HTERT RPE-1 (cell line): Measurements from ENCODE around the gene MAP3K4.

ENCODE experiments used
- in situ Hi-C: fragments of 300-500 bp; cut with MboI; formaldehyde crosslinking; loops from 4 replicates; pipeline ENCODE4 v1.14.3; 2020; ENCODE audit warnings: low sequenced_read_pairs

Gene MAP3K4

DNA sequence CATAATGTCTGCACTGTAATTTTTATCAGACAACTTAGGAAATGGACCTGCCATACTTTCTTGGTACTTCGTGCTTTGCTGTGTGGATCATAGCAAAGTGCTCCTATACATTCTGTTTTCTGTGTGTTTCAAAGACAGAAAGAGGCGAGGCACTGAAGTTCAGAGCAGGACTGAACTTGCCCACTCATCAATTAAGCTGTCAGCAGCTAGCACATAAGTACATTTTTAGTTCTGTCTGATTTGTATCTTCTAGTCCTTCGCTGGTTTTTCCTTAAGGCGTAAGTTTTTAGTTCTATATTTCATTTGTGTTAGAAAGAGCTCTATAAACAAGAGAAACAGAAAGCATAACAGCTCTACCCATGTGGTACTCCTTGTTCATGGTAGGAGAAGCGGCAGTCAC is 42.1 kb downstream of the MAP3K4 start:
- in situ Hi-C loops, result no loop called here

DNA sequence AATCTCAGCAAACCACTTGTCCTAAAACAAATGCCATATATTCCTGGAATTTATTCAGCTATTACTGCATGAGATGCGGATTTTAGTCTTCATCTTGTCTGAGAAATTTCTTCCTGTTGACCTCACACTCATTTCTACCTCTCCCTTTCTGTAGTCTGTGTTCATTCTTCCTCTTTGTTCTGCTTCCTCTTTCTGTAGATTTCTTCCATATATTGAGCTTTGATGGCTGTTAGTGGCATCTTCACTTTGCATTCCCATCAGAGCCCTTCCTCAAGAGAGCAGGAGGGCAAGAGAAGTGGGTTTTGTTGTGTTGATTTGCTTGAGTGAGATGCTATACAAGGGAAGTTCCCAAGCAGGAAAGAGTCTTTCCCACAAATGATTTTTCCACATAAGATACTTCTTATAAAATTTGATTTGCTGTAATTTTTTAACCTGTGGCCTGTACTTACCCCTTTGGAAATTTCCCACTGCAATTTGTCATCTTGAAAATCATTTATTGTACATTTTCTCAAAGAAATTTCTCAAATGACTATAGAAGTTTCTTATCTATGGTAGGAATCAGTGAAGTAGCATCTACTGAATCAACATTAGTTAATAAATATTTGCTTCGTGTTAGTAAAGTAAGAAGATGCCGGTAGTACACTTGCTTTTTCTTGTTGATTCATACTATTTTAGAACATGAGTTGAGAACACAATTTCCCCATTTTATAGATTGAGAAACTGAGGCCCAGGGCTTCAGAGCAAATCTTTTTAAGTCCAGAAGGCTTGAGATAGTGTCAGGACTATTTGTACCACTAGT is 43.8 kb downstream of the MAP3K4 start:
- in situ Hi-C loops, result no loop called here

DNA sequence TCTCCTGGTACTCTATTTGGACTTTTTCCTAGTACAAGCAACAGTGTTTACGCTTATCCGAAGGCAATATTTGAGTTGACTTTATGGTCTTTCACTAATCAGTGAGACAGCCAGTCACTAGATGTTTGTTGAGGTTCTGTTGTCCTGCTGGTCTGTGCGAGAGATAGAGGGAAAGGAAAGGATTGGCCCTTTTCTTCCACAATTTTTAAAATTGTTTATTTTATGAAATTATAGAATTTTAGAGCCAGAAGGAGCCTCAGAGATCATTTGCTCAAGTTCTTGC is 44.4 kb downstream of the MAP3K4 start:
- in situ Hi-C loops, result no loop called here

DNA sequence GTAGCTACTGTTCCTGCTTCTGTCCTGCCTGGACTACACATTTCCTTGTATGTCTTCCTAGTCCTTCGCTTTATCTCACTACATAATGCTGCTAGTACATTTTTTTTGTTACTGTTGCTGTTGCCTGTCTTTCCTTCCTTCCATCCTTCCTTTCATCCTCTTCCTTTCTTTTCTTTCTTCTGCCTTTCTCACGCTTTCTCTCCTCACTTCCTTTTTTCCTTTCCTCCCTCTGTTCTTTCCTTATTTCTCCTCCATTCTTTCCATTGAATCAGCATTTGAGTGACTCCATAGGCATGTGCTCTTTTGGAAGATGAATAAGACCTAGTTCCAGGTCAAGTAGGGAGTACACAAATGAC is 46.3 kb downstream of the MAP3K4 start:
- in situ Hi-C loops, result no loop called here

DNA sequence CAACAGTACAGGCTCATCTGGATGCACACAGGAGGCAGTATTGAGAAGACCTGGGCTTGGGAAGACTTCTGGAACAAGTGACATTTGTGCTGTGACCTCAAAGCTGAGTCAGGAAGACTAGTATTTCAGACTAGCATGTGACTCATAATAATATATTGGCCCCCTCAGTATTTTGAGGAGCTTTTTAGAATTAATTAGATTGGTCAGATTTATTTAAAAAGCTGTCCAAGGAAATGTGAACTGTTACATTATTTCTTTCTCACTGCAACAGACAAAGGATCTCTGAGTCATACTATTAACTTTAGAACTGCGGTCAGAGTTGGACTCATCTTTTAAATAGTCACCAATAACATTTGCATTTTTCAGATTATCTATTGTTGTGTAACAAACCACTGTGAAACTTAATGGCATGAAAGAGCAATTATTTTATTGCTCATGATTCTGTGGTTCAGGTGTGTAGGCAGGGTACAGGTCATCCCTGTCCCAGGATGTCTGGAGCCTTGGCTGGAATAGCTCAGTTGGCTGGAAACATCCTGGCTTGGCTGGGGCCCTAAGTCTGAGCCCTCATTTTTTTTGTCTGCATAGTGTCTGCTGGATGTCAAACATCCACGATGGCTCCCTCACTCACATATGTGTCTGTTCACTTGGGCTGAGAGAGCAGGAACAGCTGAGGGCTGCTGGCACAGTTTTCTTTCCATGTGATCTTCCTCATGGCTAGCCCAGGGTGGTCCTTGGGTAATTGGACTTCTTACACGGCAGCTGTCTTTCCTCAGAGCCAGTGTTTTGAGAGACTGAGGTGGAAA is 46.9 kb downstream of the MAP3K4 start:
- in situ Hi-C loops, result no loop called here

DNA sequence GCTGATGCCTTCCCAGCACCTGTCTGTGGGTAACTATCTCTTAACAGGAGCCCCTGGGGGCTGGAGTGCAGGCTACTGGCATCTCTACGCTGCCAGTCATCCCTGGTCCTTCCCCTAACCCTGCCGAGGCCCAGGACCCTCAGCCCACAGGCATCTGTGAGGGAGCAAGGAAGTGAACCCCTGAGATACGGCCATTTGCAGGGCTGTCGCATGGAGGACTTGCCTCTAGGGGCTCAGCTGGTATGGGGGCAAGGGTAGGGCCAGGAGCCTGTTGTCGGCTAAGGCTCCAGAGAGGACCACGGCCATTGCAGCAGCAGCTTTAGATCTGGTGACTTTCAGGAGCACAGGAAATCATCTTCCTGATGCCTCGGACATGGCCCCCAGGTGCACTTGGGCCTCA is 49.7 kb downstream of the MAP3K4 start:
- in situ Hi-C loops, result no loop called here

DNA sequence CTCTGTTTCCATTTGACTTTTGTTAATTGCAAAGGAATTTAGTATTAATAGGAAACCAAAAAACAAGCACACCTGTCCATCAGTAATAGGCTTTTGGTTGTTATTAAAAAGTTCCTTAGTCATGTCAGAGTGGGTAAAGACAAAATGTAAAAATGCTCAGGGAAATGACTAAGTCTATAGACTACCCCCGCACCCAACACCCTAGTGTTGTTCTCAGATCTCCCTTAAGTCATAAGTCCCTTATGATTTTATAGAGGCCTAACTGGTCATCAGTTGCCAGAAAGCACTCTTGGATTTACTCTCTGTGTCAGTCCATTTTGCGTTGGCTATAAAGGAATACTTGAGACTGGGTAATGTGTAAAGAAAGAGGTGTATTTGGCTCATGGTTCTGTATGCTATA is 52.8 kb downstream of the MAP3K4 start:
- in situ Hi-C loops, result no loop called here

DNA sequence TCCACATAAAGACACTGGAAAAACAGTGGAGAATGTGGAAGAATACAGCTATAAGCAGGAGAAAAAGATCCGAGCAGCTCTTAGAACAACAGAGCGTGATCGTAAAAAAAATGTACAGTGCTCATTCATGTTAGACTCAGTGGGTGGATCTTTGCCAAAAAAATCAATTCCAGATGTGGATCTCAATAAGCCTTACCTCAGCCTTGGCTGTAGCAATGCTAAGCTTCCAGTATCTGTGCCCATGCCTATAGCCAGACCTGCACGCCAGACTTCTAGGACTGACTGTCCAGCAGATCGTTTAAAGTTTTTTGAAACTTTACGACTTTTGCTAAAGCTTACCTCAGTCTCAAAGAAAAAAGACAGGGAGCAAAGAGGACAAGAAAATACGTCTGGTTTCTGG is 57.1 kb downstream of the MAP3K4 start:
- in situ Hi-C loops, result no loop called here

DNA sequence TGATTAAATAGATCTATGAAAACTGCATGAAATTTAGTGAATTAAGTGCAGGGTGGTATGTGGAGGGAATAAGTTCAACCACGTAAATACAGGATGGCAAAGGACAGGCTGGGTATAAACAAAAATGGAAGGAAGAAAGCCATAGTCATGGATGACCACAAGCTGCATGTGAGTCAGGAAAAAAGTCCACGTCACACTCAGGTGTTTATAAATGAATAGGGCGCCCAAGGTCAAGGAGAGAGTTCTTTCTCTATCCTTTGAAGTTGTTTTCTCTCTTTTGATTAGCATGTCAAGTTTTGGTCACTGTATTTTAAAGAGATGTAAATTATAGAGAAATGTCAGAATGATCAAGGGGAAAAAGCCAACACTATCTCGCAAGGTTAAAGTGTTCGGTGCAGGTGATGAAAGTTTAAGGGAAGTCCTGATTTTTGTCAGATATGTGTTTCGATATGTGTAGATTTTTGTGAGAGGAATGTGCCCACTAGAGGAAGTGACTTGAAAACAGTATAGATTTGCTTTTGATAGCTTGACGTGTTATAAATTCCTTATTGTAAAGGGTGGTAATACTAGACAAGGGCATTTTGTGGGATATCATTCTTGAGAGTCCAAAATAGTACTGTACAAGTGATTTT is 58.7 kb downstream of the MAP3K4 start:
- in situ Hi-C loops, result no loop called here

DNA sequence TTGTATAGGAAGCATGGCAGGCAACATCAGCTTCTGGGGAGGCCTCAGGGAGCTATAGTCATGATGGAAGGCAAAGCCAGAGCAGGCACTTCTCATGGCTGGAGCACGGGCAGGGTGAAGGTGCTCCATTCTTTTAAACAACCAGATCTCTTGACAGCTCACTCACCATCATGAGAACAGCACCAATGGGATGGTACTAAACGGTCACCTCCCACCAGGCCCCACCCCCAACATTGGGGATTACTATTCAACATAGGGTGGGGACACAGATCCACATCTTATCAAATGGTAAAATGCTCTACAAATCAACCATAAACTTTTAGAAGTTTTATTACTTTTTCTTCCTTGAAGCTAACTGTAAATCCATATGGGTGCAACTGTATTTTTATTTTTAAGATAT is 61.5 kb downstream of the MAP3K4 start:
- in situ Hi-C loops, result no loop called here

DNA sequence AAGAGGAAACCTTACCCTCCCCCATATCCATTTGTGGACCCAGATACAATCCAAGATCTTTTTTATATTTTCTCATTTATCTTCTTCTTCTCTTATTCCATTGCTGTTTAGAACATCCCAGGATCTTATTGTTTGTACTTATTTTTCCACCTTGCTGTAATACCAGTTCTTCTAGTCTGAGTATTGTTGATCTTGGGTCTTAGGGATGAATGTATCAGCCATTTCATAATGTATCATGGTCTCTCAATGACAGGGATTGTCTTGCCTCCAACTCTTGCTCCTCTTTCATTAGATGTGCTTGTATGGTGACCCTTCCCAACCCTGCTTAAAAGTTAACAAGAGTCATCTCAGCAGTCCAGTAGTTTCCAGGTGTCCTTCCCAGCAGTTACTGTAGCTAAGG is 63.3 kb downstream of the MAP3K4 start:
- in situ Hi-C loops, result no loop called here

DNA sequence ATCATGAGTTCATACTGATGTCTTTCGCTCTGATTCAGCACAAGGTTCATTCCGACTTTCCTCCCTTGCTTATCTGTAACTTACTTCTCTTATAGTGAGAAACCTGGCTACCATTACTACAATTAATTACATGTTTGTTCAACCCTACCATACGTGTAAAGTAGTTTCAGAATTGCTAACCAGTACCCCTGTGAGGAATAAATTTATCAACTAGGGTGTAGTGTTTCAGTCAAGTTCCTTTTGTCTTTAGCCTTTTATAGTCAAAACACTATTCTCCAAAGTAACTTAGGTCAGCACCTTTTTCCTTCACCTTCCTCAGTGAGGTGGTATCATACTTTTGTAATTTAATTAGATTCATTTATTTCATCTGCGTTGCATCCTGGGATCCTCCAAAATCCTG is 64.9 kb downstream of the MAP3K4 start:
- in situ Hi-C loops, result no loop called here

DNA sequence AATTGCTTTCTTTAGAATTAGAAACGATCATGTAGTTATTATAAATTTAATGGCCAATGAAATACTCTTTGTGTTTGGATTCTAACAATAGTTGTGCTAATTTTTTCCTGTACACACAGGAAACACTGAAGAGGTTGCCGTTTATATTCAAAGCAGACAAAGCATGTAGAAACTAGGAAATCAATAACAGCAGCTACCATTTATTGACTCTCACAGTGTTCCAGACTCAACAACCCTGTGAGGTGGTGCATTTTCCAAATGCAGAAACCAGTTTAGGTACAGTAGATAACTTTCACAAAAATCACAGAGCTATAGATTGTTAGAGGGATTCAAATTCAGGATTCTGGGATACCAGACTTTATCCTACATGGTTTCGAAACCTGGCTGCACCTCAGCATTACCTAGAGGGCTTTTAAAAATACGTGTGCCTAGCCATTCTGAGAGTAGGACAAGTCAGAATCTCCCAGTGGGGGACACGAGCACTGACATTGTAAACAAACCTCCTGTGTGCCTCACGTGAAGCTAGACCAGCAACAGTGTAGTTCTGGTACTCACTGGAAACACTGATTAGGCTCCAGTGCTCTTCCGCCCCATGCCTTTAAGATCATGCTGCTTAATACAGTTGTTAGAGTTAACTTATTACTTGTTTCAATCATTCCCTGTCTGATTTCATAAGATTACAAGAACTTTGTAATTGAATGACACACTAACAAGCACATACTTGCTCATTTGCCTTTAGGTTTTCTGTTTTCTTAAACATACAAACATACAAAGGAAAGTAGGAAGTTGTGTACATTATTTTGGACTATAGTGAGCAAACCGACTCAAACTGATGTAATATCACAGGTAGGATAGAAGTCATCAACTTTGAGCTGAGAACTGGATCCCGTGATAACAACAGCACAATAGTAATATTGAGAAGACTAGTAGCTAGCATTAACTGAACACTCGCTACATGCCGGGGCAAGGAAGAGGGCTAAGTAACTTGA is 65.8 kb downstream of the MAP3K4 start:
- in situ Hi-C loops, result no loop called here

DNA sequence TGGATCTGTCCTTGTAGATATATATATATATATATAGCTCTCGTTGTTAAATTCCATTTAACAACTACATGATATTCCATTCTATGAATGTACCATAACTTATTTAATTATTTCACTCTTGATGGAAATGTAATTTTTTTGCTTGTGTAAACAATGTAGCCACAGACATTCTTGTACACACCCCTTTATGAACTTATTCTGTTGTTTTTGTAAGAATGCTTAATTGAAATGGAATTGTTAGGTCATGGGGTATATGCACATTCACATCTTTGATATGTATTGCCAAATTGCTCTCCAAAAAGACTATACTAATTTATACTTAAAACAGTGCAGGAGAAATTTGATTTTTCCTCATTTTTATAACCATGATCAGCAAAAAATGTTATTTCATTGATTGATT is 67.2 kb downstream of the MAP3K4 start:
- in situ Hi-C loops, result no loop called here

DNA sequence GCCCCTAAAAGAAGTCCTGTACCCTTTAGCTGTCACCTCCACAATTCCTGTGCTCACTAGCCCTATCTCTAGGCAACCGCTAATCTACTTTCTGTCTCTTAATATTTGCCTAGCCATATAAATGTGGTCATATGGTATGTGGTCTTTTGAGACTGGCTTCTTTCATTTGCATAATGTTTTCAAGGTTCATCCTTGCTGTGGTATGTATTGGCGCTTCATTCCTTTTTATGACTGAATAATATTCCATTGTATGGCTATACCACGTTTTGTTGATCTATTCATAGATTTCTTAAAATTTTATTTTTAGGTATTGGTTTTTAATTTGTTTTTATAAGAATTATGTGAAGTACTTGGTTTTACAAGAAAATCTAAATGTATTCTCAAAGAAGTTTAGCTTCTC is 70.0 kb downstream of the MAP3K4 start:
- in situ Hi-C loops, result no loop called here

DNA sequence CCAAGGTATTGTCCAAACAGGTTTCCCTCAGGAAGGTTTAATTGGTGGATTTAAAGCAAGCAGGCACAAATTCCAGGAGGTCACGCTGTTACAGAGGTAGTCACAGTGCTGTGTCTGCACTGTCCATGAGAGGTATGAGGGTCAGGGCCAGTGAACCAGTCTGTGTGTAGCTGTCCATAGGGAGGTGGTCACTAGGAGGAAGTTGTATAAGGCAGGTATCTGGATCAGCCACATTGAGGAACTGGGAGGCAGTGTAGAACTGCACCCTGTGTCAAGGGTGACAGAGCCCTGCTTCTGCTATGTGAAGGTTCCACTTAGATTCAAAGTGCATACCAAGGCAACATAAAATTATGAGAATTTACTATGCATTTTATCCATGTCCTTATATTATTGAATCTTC is 73.3 kb downstream of the MAP3K4 start:
- in situ Hi-C loops, result no loop called here

DNA sequence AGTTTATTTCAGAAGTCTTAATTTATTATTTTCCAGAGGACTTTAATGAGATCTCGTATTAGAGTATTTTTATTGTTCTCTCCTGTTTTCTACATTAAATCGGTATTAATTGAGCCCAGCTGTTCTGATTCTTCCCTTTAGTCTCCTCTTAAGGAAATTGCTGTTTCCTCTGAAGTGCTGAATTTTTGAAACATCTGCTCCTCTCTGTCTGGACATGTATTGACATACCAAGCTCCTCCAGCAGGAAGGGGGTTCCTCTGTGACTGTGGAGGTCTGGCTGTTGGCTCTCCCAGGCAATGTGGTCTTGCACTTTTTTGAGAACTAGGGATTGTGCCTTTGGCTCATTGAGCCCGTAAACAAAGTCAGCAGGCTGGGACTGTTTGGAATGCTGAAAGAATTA is 74.9 kb downstream of the MAP3K4 start:
- in situ Hi-C loops, result no loop called here

DNA sequence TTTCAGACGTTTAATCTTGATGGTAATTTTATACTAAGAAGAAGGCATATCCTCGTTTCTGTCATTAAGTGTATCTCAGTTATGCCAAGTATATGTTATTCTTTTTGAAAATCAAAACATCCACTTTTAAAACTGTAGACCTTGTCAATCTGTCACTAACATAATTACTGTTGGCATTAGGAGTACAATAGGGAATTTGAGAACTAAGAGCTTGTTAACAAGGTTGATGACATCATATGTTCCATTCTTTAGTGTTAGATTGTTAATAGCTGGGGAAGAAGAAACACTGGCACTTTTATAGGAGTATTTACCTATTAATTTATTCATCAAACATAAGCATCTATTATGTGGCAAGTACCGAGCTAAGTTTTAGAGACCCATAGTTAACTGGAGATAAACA is 76.2 kb downstream of the MAP3K4 start:
- in situ Hi-C loops, result no loop called here

DNA sequence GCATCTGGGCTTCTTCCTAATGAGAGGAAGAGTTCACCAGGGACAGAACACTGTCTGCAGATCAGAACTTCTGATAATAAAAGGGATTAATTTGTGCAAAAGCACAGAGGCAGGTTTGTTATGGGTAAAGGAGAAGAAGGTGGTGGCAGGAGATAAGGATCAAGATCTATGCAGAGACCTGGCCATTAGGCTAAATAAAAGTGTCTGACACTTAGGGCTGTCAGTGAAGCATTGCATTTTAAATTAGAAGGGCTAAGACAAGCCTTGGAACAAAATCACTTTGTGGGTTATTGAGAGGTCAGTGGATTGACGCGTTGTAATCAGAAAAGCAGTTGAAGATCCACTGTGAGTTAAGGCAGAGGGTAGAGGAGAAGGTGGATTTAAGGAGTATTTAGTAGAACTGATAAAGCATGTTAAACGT is 76.8 kb downstream of the MAP3K4 start:
- in situ Hi-C loops, result no loop called here

DNA sequence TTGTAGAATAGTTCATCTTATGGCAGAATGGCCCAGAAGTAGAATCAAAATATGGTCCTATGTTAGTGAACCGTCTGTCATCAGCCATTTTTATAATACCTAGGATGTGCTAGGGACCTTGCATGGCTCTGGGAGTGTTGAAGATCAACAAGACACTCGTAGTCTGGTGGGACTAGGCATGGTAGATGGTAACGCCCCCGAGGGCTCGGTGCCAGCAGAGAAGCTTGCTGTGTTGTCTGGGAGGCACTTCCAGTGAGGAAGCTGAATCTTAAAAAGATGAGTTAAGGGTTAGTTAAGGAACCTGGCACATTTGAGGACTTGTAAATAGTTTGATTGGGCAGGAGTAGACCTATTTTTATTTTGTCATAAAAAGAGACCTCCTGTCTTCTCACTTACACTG is 82.4 kb downstream of the MAP3K4 start:
- in situ Hi-C loops, result no loop called here

DNA sequence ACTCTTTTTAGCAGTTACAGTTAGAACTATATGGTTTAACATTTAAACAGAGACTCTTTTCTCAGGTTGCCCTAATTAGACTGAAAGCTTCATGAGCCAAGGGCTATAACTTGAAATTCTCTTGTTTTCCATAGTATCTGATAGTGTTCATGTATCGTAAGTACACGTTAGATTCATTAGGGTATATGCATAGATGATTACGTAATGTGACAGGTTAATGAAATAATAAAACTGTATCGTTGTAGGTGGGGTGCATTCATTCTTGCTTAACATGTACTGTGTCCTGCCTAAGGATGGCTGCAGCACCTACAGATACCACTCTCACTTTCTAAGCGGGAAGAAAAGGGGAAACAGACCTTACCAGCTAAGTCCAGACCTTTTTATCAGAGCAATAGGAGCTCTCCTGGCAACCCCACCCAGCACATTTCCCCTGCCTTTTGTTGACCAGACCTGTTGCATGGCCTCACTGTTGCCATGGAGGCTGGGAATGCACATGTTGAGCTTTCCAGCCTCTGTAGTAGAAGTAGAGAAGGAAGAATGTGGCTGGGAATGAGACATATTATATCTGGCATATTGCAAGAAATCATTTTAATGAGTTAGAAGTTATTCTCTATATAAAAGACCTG is 83.0 kb downstream of the MAP3K4 start:
- in situ Hi-C loops, result no loop called here
